ENCODE results near the gene MCC.

Gene MCC

DNA sequence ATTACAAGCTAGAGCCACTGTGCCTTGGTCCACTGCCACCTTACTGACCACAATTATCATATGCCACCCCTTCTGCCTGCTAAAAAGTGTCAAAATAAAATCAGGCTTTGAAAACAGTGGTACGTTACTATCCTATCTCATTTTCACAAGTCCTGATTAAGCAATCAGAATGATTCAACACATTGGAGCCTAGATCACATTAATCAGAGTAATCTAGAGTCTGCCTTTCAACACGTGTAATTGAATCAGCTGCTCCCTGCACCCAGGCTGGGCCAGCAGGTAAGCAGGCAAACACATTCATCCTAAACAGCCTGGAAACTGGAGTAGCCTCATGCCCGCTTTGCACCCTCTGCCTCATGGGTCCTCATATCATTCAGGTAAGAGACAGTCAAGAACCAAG, 325.5 kb downstream of the MCC start:
- no peak for DNase-seq (ENCODE audit: low spot score)
- no peak for TF ChIP-seq CTCF (IDR thresholded peaks at IDR 0.05; ENCODE audit: extremely low read depth, missing control alignments)

DNA sequence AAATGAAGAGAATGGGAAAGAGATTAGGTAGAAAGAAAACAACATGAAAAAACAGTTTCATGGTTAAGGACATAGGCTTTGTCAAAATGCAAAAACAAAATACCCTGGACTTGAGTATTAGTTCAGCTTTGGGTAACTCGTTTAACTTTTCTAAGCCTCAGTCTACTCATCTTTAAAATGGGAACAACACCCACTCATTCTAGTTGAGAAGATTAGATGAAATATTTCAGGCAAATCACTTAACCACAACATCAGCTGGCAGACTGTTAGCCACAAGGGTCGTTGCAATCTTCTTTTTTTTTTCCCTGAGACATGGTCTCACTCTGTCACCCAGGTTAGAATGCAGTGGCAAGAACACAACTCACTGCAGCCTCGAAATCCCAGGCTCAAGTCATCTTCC, 326.0 kb downstream of the MCC start:
- no peak for DNase-seq (ENCODE audit: low spot score)
- no peak for TF ChIP-seq CTCF (IDR thresholded peaks at IDR 0.05; ENCODE audit: extremely low read depth, missing control alignments)

- DNase-seq (ENCODE audit: low spot score), result no peak
- no peak for TF ChIP-seq CTCF (IDR thresholded peaks at IDR 0.05; ENCODE audit: extremely low read depth, missing control alignments)
Measured at GRCh38 chr5:113161806-113162205, 326.4 kb downstream of the MCC start.

GRCh38 chr5:113157886-113158285, 330.4 kb downstream of the MCC start:
- no peak for DNase-seq (ENCODE audit: low spot score)
- no peak for TF ChIP-seq CTCF (IDR thresholded peaks at IDR 0.05; ENCODE audit: extremely low read depth, missing control alignments)

DNA sequence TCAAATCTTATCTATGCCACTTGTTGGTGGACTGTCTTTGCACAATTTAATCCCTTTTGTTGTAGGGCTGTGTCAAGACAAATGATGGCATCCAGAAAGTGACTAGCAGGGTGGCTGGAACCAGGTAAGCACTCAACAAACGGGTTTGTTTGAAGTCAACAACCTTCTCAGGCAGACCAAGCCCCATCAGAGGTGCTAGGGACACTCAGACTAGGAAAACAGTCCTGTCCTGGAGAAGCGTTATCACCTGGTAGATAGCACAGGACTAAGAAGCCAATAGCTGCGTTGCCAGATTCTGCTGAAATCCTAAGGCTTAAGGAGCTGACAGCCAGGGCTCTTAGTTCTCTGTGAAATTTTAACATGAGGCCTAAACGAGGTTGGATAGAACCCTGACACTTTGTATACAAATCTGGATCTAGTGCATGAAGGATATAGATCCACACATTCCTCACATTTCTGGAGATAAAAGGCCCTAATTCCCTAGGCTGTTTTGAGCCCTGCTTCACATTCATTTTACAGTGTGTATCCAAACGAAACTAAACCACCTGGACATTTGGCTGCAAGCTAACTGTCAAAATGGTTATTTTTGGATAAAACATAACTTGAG, 331.9 kb downstream of the MCC start:
- no peak for DNase-seq (ENCODE audit: low spot score)
- TF ChIP-seq CTCF (IDR thresholded peaks at IDR 0.05; ENCODE audit: extremely low read depth, missing control alignments), result no peak

DNA sequence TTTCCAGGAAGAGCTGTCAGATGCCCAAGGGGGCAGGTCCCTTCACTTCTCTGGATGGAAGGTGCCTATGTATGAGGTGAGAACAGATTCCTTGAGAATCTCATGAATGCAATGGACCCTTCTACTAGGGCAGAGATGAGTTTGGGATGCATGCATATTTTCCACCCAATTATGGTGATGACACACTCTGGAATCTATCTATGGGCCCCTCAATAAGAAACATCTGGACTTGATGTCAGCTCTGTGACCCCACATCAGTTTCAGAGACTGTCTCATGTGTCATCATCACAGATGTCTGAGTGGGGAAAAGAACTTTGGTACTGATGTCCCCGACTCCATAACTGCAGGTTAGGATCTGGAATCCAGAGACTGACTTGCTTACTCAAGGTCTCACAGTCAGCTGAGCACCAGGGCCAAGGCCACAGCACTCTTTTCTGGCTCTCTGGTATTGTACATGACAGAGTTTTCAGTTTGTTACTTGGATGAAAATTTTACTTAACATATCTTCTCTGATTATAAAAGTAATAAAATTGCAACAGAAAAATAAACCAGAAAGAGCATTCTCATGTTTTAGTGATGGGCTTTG, 334.6 kb downstream of the MCC start:
- no peak for DNase-seq (ENCODE audit: low spot score)
- no peak for TF ChIP-seq CTCF (IDR thresholded peaks at IDR 0.05; ENCODE audit: extremely low read depth, missing control alignments)

DNA sequence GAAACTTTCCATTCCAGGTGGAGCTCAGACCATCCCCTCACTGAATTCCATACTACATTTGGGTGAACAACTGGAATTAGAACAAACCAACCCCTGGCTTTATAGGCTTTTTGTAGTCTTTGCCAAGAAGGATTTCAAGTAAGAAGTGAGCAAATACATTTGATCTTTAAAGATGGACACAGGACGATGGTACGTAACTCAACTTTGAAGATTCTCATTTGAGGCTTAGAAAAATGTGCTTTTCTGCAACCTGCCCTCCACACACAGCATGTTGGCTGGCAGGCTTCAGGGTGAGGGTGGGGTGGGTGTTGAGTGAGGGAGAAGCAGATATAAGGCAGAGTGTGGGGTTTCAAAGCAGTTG, 335.9 kb downstream of the MCC start:
- no peak for DNase-seq (ENCODE audit: low spot score)
- TF ChIP-seq CTCF (IDR thresholded peaks at IDR 0.05; ENCODE audit: extremely low read depth, missing control alignments), result no peak

All from GM20000 (cell line).